Measurements from ENCODE around the gene MAP3K19. TPM values are rescaled to one million over a fixed set of nuclear protein-coding genes. Genes with fewer than 3 reads are reported as not detected.
A peak's percentile ranks its signal among the peaks of the same experiment; 100 is the strongest.

MAP3K19 gene
- total RNA-seq, 1 donor from 2014 or later, result not detected

DNA sequence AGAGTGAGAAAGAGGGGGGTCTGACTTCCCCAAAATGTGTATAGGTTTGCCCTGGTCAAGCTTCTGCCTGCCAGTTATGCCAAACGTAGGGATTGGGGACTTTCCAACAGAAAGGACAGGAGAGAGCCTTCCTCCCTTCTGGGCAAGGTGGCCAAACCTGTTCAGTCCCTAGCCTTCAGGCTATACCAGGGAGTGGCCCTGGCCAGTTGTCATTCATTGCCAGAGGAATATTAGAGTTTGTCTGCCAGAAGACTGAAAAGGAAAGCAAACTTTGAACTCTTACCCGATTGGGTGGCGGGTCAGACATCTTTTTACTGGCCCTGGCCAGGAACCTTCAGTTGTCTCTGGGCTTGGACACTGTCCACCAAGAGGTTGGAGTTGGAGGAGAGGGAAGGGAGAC, 27.0 kb upstream of the MAP3K19 start:
- Histone ChIP-seq H3K4me3 (ENCODE audit: low read depth, low read length) (no peak overlapping the region), H3K36me3 (ENCODE audit: control insufficient read depth, insufficient read depth, low read length) (peaks cover 2% of the 10 kb centered on the region), H3K27me3 (ENCODE audit: control insufficient read depth, insufficient read depth, low read length) (no peaks in the 10 kb centered on the region)
- TF ChIP-seq, protein P1, sequence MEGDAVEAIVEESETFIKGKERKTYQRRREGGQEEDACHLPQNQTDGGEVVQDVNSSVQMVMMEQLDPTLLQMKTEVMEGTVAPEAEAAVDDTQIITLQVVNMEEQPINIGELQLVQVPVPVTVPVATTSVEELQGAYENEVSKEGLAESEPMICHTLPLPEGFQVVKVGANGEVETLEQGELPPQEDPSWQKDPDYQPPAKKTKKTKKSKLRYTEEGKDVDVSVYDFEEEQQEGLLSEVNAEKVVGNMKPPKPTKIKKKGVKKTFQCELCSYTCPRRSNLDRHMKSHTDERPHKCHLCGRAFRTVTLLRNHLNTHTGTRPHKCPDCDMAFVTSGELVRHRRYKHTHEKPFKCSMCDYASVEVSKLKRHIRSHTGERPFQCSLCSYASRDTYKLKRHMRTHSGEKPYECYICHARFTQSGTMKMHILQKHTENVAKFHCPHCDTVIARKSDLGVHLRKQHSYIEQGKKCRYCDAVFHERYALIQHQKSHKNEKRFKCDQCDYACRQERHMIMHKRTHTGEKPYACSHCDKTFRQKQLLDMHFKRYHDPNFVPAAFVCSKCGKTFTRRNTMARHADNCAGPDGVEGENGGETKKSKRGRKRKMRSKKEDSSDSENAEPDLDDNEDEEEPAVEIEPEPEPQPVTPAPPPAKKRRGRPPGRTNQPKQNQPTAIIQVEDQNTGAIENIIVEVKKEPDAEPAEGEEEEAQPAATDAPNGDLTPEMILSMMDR (IDR thresholded peaks at IDR 0.05; ENCODE audit: insufficient read depth, low read length, severe bottlenecking), result no peak
- no peak for DNase-seq (ENCODE audit: low read depth)
- no peak for FAIRE-seq

DNA sequence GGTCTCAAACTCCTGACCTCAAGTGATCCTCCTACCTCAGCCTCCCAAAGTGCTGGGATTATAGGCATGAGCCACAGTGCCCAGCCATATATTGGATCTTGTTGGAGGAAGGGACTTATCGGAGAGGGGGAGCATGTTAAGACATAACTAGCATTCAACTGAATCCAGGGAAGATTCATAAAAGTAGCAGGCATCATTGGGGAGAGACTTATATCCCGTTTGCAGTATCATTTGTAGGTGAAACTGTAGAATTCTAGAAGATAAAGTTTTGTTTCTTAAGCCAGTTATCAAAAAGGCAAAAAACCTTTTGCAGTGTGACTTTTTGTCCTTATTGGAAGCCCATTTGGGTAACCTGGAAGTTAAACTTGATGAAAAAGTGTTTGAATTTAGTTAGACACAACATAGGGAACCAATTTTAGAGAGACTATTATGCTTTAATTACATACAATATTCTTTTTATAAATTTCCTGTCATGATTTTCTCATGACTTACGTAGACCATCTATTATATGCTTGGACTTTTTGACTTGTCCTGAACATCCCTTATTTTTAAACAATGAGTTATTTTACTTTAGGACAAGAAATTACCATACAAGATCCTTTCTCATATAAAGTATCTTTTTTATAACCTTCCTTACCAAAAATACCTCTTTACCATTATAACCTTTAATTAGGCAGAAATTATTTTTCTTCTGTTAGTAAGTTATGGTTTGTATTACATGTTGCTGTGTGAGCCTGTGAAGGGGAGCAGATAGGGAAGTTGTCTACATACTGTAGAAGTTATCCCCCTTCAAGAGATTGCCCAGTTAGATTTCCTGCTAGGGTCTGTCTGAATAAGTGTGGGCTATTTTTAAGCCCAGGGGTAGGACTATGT, 25.1 kb upstream of the MAP3K19 start:
- Histone ChIP-seq H3K36me3 (ENCODE audit: control insufficient read depth, insufficient read depth, low read length) (peaks cover 2% of the 10 kb centered on the region), H3K4me3 (ENCODE audit: low read depth, low read length) (no peak overlapping the region), H3K27me3 (ENCODE audit: control insufficient read depth, insufficient read depth, low read length) (no peaks in the 10 kb centered on the region)
- DNase-seq (ENCODE audit: low read depth) (no peak), FAIRE-seq (no peak)
- TF ChIP-seq, protein P1 (IDR thresholded peaks at IDR 0.05; ENCODE audit: insufficient read depth, low read length, severe bottlenecking), result no peak

DNA sequence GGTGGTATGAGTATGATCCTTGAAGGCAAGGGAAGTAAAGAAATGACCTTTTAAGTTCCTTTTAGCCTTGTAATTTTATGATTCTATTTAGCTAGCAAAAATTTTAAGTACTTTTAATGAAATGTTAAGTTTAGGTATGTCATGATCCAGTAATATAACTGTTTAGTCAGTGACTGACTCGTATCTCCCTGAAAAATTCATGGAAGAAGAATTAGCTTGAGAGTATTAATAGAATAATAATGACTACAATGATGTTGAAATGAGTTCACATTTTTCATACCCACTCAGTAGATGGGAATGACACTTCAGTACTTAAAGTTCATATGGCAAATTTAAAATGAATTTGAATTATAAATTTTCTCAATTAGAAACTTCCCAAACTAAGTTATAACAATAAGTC, 19.5 kb upstream of the MAP3K19 start:
- DNase-seq (ENCODE audit: low read depth) (peak; percentile 57), FAIRE-seq (no peak)
- TF ChIP-seq, protein P1 (IDR thresholded peaks at IDR 0.05; ENCODE audit: insufficient read depth, low read length, severe bottlenecking), result no peak
- H3K27me3 ChIP-seq (ENCODE audit: control insufficient read depth, insufficient read depth, low read length), result no peaks in the 10 kb centered on the region
- H3K36me3 ChIP-seq (ENCODE audit: control insufficient read depth, insufficient read depth, low read length), result peaks cover 2% of the 10 kb centered on the region
- no peak overlapping the region for H3K4me3 ChIP-seq (ENCODE audit: low read depth, low read length)

DNA sequence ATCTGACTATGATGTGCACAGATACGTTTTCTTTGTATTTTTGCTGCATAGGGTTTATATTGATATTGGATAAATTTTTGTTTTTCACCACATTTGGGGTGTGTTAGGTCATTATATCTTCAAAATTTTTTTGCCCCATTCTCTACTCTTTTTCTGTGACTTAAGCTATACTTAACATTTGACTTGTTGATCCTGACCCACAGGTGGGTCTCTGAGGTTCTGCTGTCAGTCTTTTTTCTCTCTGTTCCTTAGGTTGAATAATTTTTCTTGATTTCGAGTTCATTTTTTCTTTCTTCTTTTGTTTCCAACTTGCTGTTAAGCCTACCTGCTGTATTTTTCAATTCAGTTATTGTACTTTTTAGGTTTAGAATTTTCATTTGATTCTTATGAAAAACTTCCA, 16.9 kb upstream of the MAP3K19 start:
- peaks cover 7% of the 10 kb centered on the region for H3K36me3 ChIP-seq (ENCODE audit: control insufficient read depth, insufficient read depth, low read length)
- H3K27me3 ChIP-seq (ENCODE audit: control insufficient read depth, insufficient read depth, low read length), result no peaks in the 10 kb centered on the region
- no peak for FAIRE-seq
- TF ChIP-seq, protein P1 (IDR thresholded peaks at IDR 0.05; ENCODE audit: insufficient read depth, low read length, severe bottlenecking), result no peak
- no peak overlapping the region for H3K4me3 ChIP-seq (ENCODE audit: low read depth, low read length)
- no peak for DNase-seq (ENCODE audit: low read depth)

DNA sequence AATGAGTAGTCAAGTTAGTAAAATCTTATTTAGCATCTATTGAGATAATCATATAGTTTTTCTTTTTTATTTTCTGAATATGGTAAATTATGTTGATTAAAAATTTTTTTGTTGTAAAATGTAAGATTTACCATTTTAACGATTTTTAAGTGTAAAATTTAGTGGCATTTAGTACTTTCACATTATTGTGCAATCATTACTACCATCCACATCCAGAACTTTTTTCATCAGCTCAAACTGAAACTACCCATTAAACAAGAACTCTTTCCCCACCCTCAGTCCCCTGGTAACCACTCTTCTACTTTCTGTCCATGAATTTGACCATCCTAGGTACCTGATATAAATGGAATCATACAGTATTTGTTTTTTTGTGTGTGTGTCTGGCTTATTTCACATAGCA, 16.0 kb upstream of the MAP3K19 start:
- H3K36me3 ChIP-seq (ENCODE audit: control insufficient read depth, insufficient read depth, low read length), result peaks cover 7% of the 10 kb centered on the region
- TF ChIP-seq, protein P1 (IDR thresholded peaks at IDR 0.05; ENCODE audit: insufficient read depth, low read length, severe bottlenecking), result no peak
- H3K27me3 ChIP-seq (ENCODE audit: control insufficient read depth, insufficient read depth, low read length), result no peaks in the 10 kb centered on the region
- H3K4me3 ChIP-seq (ENCODE audit: low read depth, low read length), result no peak overlapping the region
- FAIRE-seq (no peak), DNase-seq (ENCODE audit: low read depth) (no peak)
